H1 (cell line): Measurements from ENCODE around the gene RPL18A. TPM values are rescaled to one million over a fixed set of nuclear protein-coding genes. Genes with fewer than 3 reads are reported as not detected.
A peak's percentile ranks its signal among the peaks of the same experiment; 100 is the strongest.

Experiments
- CTCF ChIA-PET: fragments of 300-600 bp; sonication (Branson Sonifier 250); formaldehyde crosslinking; loops from one replicate; lab custom pipeline; 2021; ENCODE audit not compliant: partially characterized antibody; lab: Charles Lee
- POLR2A ChIA-PET: fragments of 300-600 bp; sonication (Branson Sonifier 250); formaldehyde crosslinking; loops from one replicate; lab custom pipeline; 2021; ENCODE audit warnings: inconsistent platforms; ENCODE audit not compliant: partially characterized antibody; lab: Charles Lee
- DNase-seq, 2 experiments: peaks; one replicate each; pipeline versions ENCODE4 v3.0.0 to v3.0.0-alpha.2; 2010 to 2022; ENCODE audit warnings: low spot score in 2 of 2, low read depth in 1 of 2, mixed read lengths in 1 of 2
- FAIRE-seq: peaks from 2 replicates; lab custom pipeline; 2011; peaks lifted over from hg19 to GRCh38; lab: Jason Lieb, UNC
- H2AFZ ChIP-seq: 2 replicates; pipeline ENCODE4 v1.8.1; 2012; ENCODE audit warnings: low read length, inconsistent platforms
- H2AK5ac ChIP-seq: 2 replicates; pipeline ENCODE4 v1.6.1; 2013; ENCODE audit warnings: low read depth, low read length
- H2BK120ac ChIP-seq: replicated peaks from 2 replicates; pipeline ENCODE3; 2013; ENCODE audit warnings: low read depth, low read length, inconsistent platforms
- H2BK12ac ChIP-seq: 2 replicates; pipeline ENCODE4 v1.6.1; 2013; ENCODE audit warnings: low read depth, low read length
- H2BK15ac ChIP-seq: 2 replicates; pipeline ENCODE4 v1.6.1; 2013; ENCODE audit warnings: low read length
- H2BK20ac ChIP-seq: 2 replicates; pipeline ENCODE4 v1.6.1; 2013; ENCODE audit warnings: low read length
- H2BK5ac ChIP-seq: 2 replicates; pipeline ENCODE4 v1.6.1; 2013; ENCODE audit warnings: low read depth, low read length
- H3K14ac ChIP-seq: 2 replicates; pipeline ENCODE4 v1.6.1; 2013; ENCODE audit warnings: inconsistent platforms; ENCODE audit not compliant: insufficient read length
- H3K18ac ChIP-seq: 2 replicates; pipeline ENCODE4 v1.6.1; 2013; ENCODE audit warnings: low read length; ENCODE audit errors: extremely low read depth
- H3K23ac ChIP-seq: 2 replicates; pipeline ENCODE4 v1.6.1; 2013; ENCODE audit warnings: inconsistent platforms; ENCODE audit not compliant: insufficient read length
- H3K23me2 ChIP-seq: 2 replicates; pipeline ENCODE4 v1.6.1; 2013; ENCODE audit warnings: low read depth, low read length
- H3K27ac ChIP-seq: 2 replicates; pipeline ENCODE4 v1.6.1; 2011; ENCODE audit warnings: low read depth, low read length, inconsistent platforms
- H3K27me3 ChIP-seq, 4 experiments: replicated peaks in 1 of 4; 1 replicate in 1 of 4; 2 replicates in 3 of 4; pipeline versions ENCODE4 v1.6.1 to v1.8.1; 2011 to 2013; ENCODE audit warnings: low read length in 3 of 4, mild to moderate bottlenecking in 3 of 4, inconsistent platforms in 2 of 4, mixed read lengths in 2 of 4, moderate library complexity in 1 of 4; ENCODE audit not compliant: control insufficient read depth in 3 of 4, insufficient read depth in 3 of 4; ENCODE audit errors: extremely low read depth in 1 of 4
- H3K36me3 ChIP-seq, 4 experiments: 2 replicates each; pipeline versions ENCODE4 v1.6.1 to v1.8.1; 2011 to 2013; ENCODE audit warnings: mild to moderate bottlenecking in 4 of 4, low read length in 3 of 4, moderate library complexity in 2 of 4, control low read depth in 1 of 4, inconsistent platforms in 1 of 4; ENCODE audit not compliant: insufficient read depth in 4 of 4, control insufficient read depth in 2 of 4
- H3K4ac ChIP-seq: replicated peaks from 2 replicates; pipeline ENCODE3; 2013; ENCODE audit warnings: low read length, low read depth, mixed read lengths, inconsistent platforms; ENCODE audit not compliant: insufficient read length
- H3K4me1 ChIP-seq, 4 experiments: replicated peaks in 1 of 4; 1 replicate in 1 of 4; 2 replicates in 3 of 4; pipeline versions ENCODE4 v1.6.1 to v1.8.1; 2011 to 2013; ENCODE audit warnings: low read length in 3 of 4, inconsistent platforms in 2 of 4, mixed read lengths in 1 of 4; ENCODE audit not compliant: insufficient read depth in 4 of 4, control insufficient read depth in 3 of 4
- H3K4me2 ChIP-seq, 2 experiments: 2 replicates each; pipeline versions ENCODE4 v1.6.1 to v1.8.1; 2011 to 2013; ENCODE audit warnings: low read depth in 2 of 2, low read length in 2 of 2, control low read depth in 1 of 2, inconsistent platforms in 1 of 2, mild to moderate bottlenecking in 1 of 2; ENCODE audit not compliant: insufficient read depth in 1 of 2
- H3K4me3 ChIP-seq, 4 experiments: fragments of 200-600, 300-600 bp in 1 of 4; sonication (generic), shearing (Covaris generic), sonication (Bioruptor Twin) in 1 of 4; 2 replicates each; pipeline versions ENCODE4 v1.5.1 to v1.8.1; 2011 to 2016; ENCODE audit warnings: low read length in 4 of 4, low read depth in 3 of 4, control low read depth in 2 of 4, inconsistent platforms in 2 of 4, mild to moderate bottlenecking in 2 of 4, mixed read lengths in 1 of 4, moderate library complexity in 1 of 4; ENCODE audit not compliant: insufficient read depth in 2 of 4; ENCODE audit errors: extremely low read depth in 1 of 4
- H3K56ac ChIP-seq: replicated peaks from 2 replicates; pipeline ENCODE3; 2013; ENCODE audit warnings: low read depth, mild to moderate bottlenecking, mixed read lengths, low read length, inconsistent platforms; ENCODE audit not compliant: insufficient read length
- H3K79me1 ChIP-seq: 2 replicates; pipeline ENCODE4 v1.6.1; 2013; ENCODE audit warnings: low read depth, low read length, control low read depth
- H3K79me2 ChIP-seq, 2 experiments: 2 replicates each; pipeline versions ENCODE4 v1.6.1 to v1.8.1; 2012 to 2013; ENCODE audit warnings: low read length in 2 of 2, mild to moderate bottlenecking in 2 of 2, inconsistent platforms in 1 of 2; ENCODE audit not compliant: insufficient read depth in 2 of 2, control insufficient read depth in 1 of 2
- H3K9ac ChIP-seq, 4 experiments: replicated peaks in 1 of 4; 1 replicate in 1 of 4; 2 replicates in 3 of 4; pipeline versions ENCODE4 v1.6.1 to v1.8.1; 2011 to 2013; ENCODE audit warnings: low read depth in 3 of 4, low read length in 3 of 4, control low read depth in 2 of 4, mild to moderate bottlenecking in 2 of 4, moderate library complexity in 2 of 4, inconsistent platforms in 1 of 4; ENCODE audit errors: extremely low read depth in 1 of 4
- H3K9me3 ChIP-seq, 2 experiments: 2 replicates each; pipeline versions ENCODE4 v1.6.1 to v1.8.1; 2012 to 2013; ENCODE audit warnings: mild to moderate bottlenecking in 2 of 2, moderate library complexity in 2 of 2, control low read depth in 1 of 2, inconsistent platforms in 1 of 2, low read depth in 1 of 2, low read length in 1 of 2, mixed read lengths in 1 of 2; ENCODE audit not compliant: insufficient read depth in 2 of 2
- H4K20me1 ChIP-seq, 2 experiments: replicated peaks in 1 of 2; 2 replicates each; pipeline versions ENCODE3 to v1.8.1; 2011 to 2013; ENCODE audit warnings: inconsistent platforms in 2 of 2, low read length in 2 of 2, mild to moderate bottlenecking in 1 of 2; ENCODE audit not compliant: insufficient read depth in 2 of 2, control insufficient read depth in 1 of 2
- H4K5ac ChIP-seq: 2 replicates; pipeline ENCODE4 v1.6.1; 2013; ENCODE audit warnings: low read length, low read depth, mixed read lengths, inconsistent platforms; ENCODE audit not compliant: insufficient read length
- H4K8ac ChIP-seq: 2 replicates; pipeline ENCODE4 v1.8.0; 2013; ENCODE audit warnings: mild to moderate bottlenecking, moderate library complexity, low read length, inconsistent platforms; ENCODE audit not compliant: insufficient read depth; ENCODE audit errors: extremely low read depth
- H4K91ac ChIP-seq: replicated peaks from 2 replicates; pipeline ENCODE3; 2013; ENCODE audit warnings: low read length, mixed read lengths, inconsistent platforms; ENCODE audit not compliant: insufficient read length
- CTBP2 ChIP-seq: IDR thresholded peaks from 2 replicates; pipeline ENCODE4 v1.7.0; 2011; ENCODE audit warnings: borderline replicate concordance, mild to moderate bottlenecking, moderate library complexity, mixed read lengths, low read length; ENCODE audit not compliant: insufficient read depth, insufficient read length
- E2F6 ChIP-seq: IDR thresholded peaks from 2 replicates; pipeline ENCODE4 v1.6.1; 2012; ENCODE audit warnings: inconsistent platforms
- GTF2F1 ChIP-seq: IDR thresholded peaks from 2 replicates; pipeline ENCODE4 v1.6.1; 2012; ENCODE audit warnings: low read depth, low read length, improper control_type of control experiment, borderline replicate concordance
- KDM1A ChIP-seq: fragments of 200-600, 300-600 bp; sonication (generic); IDR thresholded peaks from 2 replicates; pipeline ENCODE4 v1.7.1; 2016; ENCODE audit warnings: mild to moderate bottlenecking, low read length, borderline replicate concordance
- RNF2 ChIP-seq: fragments of 200-900, 300-1000 bp; sonication (generic); IDR thresholded peaks from 2 replicates; pipeline ENCODE4 v1.7.1; 2016; ENCODE audit warnings: borderline replicate concordance, low read depth, mild to moderate bottlenecking, antibody characterized with exemption, low read length; ENCODE audit not compliant: poor library complexity, severe bottlenecking; ENCODE audit errors: missing control alignments
- TAF7 ChIP-seq: optimal IDR thresholded peaks from 2 replicates; pipeline ENCODE3; 2011; ENCODE audit warnings: low read depth, mild to moderate bottlenecking, inconsistent platforms, low read length, moderate library complexity, borderline replicate concordance
- TBP ChIP-seq: IDR thresholded peaks from 2 replicates; pipeline ENCODE4 v1.6.1; 2011; ENCODE audit warnings: low read depth, low read length, improper control_type of control experiment
- TCF12 ChIP-seq: IDR thresholded peaks from 2 replicates; pipeline ENCODE4 v1.6.1; 2011; ENCODE audit warnings: low read depth, mild to moderate bottlenecking, low read length
- ZNF274 ChIP-seq: IDR thresholded peaks from 2 replicates; pipeline ENCODE4 v1.7.0; 2012; ENCODE audit warnings: low read length, borderline replicate concordance; ENCODE audit errors: extremely low read depth
- WGBS, 2 experiments: shearing (Covaris generic) in 1 of 2; methylation state at CpG; one replicate each; pipeline versions ENCODE4 v1.1.6 to v1.1.7; 2013 to 2015; ENCODE audit warnings: low lambda C conversion rate in 2 of 2, mixed read lengths in 2 of 2, inconsistent platforms in 1 of 2, low coverage in 1 of 2, missing lambda C conversion rate in 1 of 2; ENCODE audit not compliant: insufficient replicate concordance in 2 of 2, insufficient coverage in 1 of 2, insufficient read length in 1 of 2; ENCODE audit errors: extremely low coverage in 1 of 2, missing lambda C conversion rate in 1 of 2; 5-methylcytosine and 5-hydroxymethylcytosine counted together
- polyA plus RNA-seq, 7 experiments: library from polyadenylated mRNA; depleted of rRNA in 3 of 7; stranded (reverse) in 5 of 7; unstranded in 2 of 7; fragments of >200 nt in 5 of 7; fragments of 200-250 nt in 2 of 7; gene quantifications; 1 replicate in 5 of 7; 2 replicates in 1 of 7; 4 replicates in 1 of 7; pipeline versions ENCODE4 v1.2.1 to v1.2.3, GENCODE V29; 2011 to 2013; ENCODE audit warnings: missing spikeins in 2 of 7, mixed read lengths in 2 of 7
- total RNA-seq: library from RNA; stranded (reverse); fragmentation: NEBNext Ultra II Directional; extraction: Animal tissue kit (Norgen Biotek cat#: 25700); gene quantifications from 2 replicates; pipeline ENCODE4 v1.2.1, GENCODE V29; 2021

The RPL18A gene
- total and polyA plus RNA-seq, 2 of the 8 experiments (the other 6 are each of a cell fraction or from before 2014, with no cell fraction given): 2,749 to 3,938 TPM

DNA sequence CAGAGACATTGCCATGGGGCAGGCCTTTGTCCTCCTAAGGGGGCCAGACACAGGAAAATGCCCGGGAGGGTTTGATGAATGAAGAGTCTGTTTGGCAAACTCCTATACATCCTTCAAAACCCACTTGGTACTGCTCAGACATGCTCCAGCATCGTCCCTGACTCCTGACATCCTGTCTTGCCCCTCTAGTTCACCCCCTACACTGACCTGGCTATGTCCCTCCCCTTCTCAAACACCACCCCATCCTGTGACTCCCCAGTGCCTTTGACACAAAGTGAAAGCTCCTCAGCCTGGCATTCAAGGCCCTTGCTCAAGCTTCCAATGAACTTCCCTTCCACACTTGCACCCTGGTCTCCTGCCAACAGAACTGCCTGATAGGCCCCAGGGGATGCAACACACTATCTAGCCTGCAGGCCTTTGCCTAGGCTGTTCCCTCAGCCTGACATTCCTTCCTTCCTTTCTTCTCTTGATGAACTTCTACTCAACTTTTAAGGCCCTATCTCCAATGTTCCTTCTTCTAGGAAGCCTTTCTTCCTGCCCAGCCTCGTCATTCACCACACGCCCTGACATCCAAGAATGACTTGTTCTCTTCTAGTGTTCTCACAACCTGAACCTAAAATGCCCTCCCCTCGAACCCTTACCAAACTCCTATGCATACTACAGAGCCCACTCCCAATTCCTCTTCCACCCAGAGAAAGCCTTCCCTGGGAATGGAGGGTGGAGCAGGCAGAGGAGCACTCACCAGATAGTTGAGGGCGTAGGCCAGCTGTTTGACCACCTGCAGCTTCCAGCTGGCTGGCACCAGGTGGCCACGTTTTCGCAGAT, 24.3 kb upstream of the RPL18A start:
- H2BK15ac ChIP-seq: 0 out of 2 replicates have a peak overlapping the region, but pooled peaks have one; percentile 2
- no peak overlapping the region for H2BK5ac ChIP-seq
- 79% methylated on average over 8 of the region's 8 CpGs; no CpG with 5 or more reads in 1 of the 2 experiments for WGBS, 2 experiments
- DNase-seq: no peak
- no peak overlapping the region for H3K23ac ChIP-seq
- H2BK12ac ChIP-seq: no peak overlapping the region
- no peak overlapping the region for H4K91ac ChIP-seq
- H3K14ac ChIP-seq: no peak overlapping the region
- H3K27ac ChIP-seq: no peak overlapping the region
- H3K79me2 ChIP-seq: no peaks in the 10 kb centered on the region
- H3K36me3 ChIP-seq: no peaks in the 10 kb centered on the region
- H3K18ac ChIP-seq: peak overlapping the region; percentile 19; the same call in 1 of the 2 replicates
- no peak overlapping the region for H2AFZ ChIP-seq
- H3K9me3 ChIP-seq: no peaks in the 10 kb centered on the region
- ChIA-PET CTCF (interaction anchor here (0.6 to 3.7 kb wide), 10 partner anchors 8 to 229 kb away, joined by 3 to 19 read pairs (median 5); partner anchors contain the start of genes B3GNT3, JAK3 and RPL18A), POLR2A (interaction anchor here (0.5 to 12.5 kb wide), 3 partner anchors 27 to 699 kb away, joined by 3 to 133 read pairs (median 5); partner anchors contain the start of gene RPL18A)
- no peak overlapping the region for H3K56ac ChIP-seq
- no peak overlapping the region for H2BK120ac ChIP-seq
- no peak overlapping the region; the same call in 1 of the 2 replicates for H4K8ac ChIP-seq
- no peak overlapping the region for H3K9ac ChIP-seq
- H3K4ac ChIP-seq: no peak overlapping the region
- H3K4me2 ChIP-seq: no peak overlapping the region
- H3K79me1 ChIP-seq: no peaks in the 10 kb centered on the region
- peaks cover 1% of the 10 kb centered on the region; the same call in 1 of the 2 replicates for H3K23me2 ChIP-seq
- no peak overlapping the region for H4K5ac ChIP-seq
- H3K4me1 ChIP-seq: peaks cover 0 to 14% (median 4%) of the 10 kb centered on the region in 4 experiments; a peak in 4 of 7 replicates
- no peak overlapping the region for H2AK5ac ChIP-seq
- H3K27me3 ChIP-seq: peaks cover 0 to 3% (median 1%) of the 10 kb centered on the region in 4 experiments; a peak in 2 of 7 replicates
- no peak for FAIRE-seq
- H4K20me1 ChIP-seq: peaks cover 0 to 5% of the 10 kb centered on the region in 2 experiments
- no peak overlapping the region for H3K4me3 ChIP-seq
- no peak overlapping the region for H2BK20ac ChIP-seq
- TF ChIP-seq RNF2 (no peak), TAF7 (no peak), ZNF274 (no peak), TBP (no peak), E2F6 (no peak), CTBP2 (no peak), KDM1A (no peak), GTF2F1 (no peak), TCF12 (no peak)
